Measurements from ENCODE around the gene SELENOV. TPM values are rescaled to one million over a fixed set of nuclear protein-coding genes. Genes with fewer than 3 reads are reported as not detected.
A peak's percentile ranks its signal among the peaks of the same experiment; 100 is the strongest.
"Not testable (repeated sequence)": the region's sequence is repeated elsewhere in the genome, so short reads cannot be mapped to it uniquely, and the experiment has no call there.

The SELENOV gene
- total and polyA plus RNA-seq, 8 donors: not detected

GRCh38 chr19:39473443-39473960 lies 41.4 kb upstream of the SELENOV start:
- H3K9me3 ChIP-seq: no peaks in the 10 kb centered on the region
- 84 to 88% methylated on average over 10 to 11 of the region's 11 CpGs for WGBS, 2 donors
- H3K4me3 ChIP-seq: no peak overlapping the region
- no peaks in the 10 kb centered on the region for H3K4me1 ChIP-seq
- no peak for ATAC-seq
- no peaks in the 10 kb centered on the region for H3K27me3 ChIP-seq
- H3K36me3 ChIP-seq: peaks cover 4 to 70% (median 60%) of the 10 kb centered on the region in 3 donors
- DNase-seq: peak in 1 of 6 donors; percentile 16
- intact Hi-C loops (cut with DNase I): no loop called here
- TF ChIP-seq, protein P1, sequence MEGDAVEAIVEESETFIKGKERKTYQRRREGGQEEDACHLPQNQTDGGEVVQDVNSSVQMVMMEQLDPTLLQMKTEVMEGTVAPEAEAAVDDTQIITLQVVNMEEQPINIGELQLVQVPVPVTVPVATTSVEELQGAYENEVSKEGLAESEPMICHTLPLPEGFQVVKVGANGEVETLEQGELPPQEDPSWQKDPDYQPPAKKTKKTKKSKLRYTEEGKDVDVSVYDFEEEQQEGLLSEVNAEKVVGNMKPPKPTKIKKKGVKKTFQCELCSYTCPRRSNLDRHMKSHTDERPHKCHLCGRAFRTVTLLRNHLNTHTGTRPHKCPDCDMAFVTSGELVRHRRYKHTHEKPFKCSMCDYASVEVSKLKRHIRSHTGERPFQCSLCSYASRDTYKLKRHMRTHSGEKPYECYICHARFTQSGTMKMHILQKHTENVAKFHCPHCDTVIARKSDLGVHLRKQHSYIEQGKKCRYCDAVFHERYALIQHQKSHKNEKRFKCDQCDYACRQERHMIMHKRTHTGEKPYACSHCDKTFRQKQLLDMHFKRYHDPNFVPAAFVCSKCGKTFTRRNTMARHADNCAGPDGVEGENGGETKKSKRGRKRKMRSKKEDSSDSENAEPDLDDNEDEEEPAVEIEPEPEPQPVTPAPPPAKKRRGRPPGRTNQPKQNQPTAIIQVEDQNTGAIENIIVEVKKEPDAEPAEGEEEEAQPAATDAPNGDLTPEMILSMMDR (IDR thresholded peaks at IDR 0.05): no peak
- FAIRE-seq: no peak
- H3K27ac ChIP-seq: no peak overlapping the region

- intact Hi-C loops (cut with DNase I): no loop called here
- no peaks in the 10 kb centered on the region for H3K9me3 ChIP-seq
- no peaks in the 10 kb centered on the region for H3K4me1 ChIP-seq
- no peak overlapping the region for H3K27ac ChIP-seq
- 53 to 55% methylated on average over 9 of the region's 9 CpGs for WGBS, 2 donors
- H3K4me3 ChIP-seq: no peak overlapping the region
- TF ChIP-seq, protein P1 (IDR thresholded peaks at IDR 0.05): peak; percentile 30 to 67 (median 50)
- peak; percentile 59 to 81 (median 73) for ATAC-seq
- peaks cover 4 to 63% (median 55%) of the 10 kb centered on the region in 3 donors for H3K36me3 ChIP-seq
- DNase-seq: peak; percentile 30 to 84 (median 64)
- no peak for FAIRE-seq
- no peaks in the 10 kb centered on the region for H3K27me3 ChIP-seq
These were observed 40.8 kb upstream of the SELENOV start for GRCh38 chr19:39474139-39474620.

DNA sequence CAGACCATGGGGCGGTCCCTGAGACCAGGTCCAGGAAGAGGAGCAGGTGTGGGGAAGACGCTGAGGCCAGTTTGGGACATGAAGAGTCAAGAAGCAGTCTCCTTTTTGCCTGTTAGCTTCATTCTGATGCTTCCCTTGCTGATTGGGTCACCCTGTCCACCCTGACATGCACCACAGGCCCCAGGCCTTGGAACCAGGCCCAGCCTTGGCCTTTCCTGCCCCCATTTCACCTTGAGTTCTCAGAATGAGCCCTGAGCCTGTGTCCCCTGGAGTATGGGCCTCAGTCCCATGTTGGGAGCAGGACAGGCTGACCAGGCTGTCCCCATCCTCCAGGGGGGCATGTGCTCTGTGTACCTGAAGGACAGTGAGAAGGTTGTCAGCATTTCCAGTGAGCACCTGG lies 39.2 kb upstream of the SELENOV start:
- TF ChIP-seq, protein P1 (IDR thresholded peaks at IDR 0.05): no peak
- no peaks in the 10 kb centered on the region for H3K4me1 ChIP-seq
- H3K9me3 ChIP-seq: no peaks in the 10 kb centered on the region
- ATAC-seq (no peak), DNase-seq (no peak), FAIRE-seq (no peak)
- H3K27ac ChIP-seq: no peak overlapping the region
- peaks cover 4 to 47% (median 40%) of the 10 kb centered on the region in 3 donors for H3K36me3 ChIP-seq
- no peak overlapping the region for H3K4me3 ChIP-seq
- intact Hi-C loops (cut with DNase I): no loop called here
- WGBS, 2 donors: 95 to 100% methylated on average over 2 of the region's 2 CpGs
- H3K27me3 ChIP-seq: no peaks in the 10 kb centered on the region

DNA sequence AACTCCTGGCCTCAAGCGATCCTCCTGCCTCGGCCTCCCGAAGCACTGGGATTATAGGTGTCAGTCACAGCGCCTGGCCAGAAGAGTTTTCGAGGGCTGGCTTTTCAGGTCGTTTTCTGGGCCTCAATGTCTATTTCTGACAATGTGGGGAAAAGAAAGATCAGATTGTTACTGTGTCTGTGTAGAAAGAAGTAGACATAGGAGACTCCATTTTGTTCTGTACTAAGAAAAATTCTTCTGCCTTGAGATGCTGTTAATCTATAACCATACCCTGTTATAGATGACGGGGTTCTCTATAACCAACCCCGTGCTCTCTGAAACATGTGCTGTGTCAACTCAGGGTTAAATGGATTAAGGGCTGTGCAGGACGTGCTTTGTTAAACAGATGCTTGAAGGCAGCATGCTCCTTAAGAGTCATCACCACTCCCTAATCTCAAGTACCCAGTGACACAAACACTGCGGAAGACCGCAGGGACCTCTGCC lies 35.6 kb upstream of the SELENOV start:
- 71 to 75% methylated on average over 11 of the region's 11 CpGs for WGBS, 2 donors
- H3K36me3 ChIP-seq: peaks cover 0 to 14% (median 6%) of the 10 kb centered on the region in 3 donors
- DNase-seq; H3K27ac ChIP-seq; H3K4me1 ChIP-seq; H3K9me3 ChIP-seq; H3K27me3 ChIP-seq; intact Hi-C loops (cut with DNase I); ATAC-seq; H3K4me3 ChIP-seq; FAIRE-seq: not testable (repeated sequence)

- ATAC-seq (no peak), DNase-seq (no peak), FAIRE-seq (no peak)
- WGBS, 2 donors: 47% methylated on average over 10 of the region's 10 CpGs
- Histone ChIP-seq H3K4me1 (peaks cover 0 to 8% (median 8%) of the 10 kb centered on the region in 3 donors), H3K27ac (peak overlapping the region in 2 of 4 donors; percentile 31 to 73), H3K27me3 (no peaks in the 10 kb centered on the region), H3K36me3 (peaks cover 0 to 9% (median under 1%) of the 10 kb centered on the region in 3 donors), H3K4me3 (peak overlapping the region in 2 of 4 donors; percentile 82 to 99), H3K9me3 (no peaks in the 10 kb centered on the region)
- TF ChIP-seq, protein P1 (IDR thresholded peaks at IDR 0.05): no peak
- intact Hi-C loops (cut with DNase I): no loop called here
These were observed 35.0 kb upstream of the SELENOV start for GRCh38 chr19:39479916-39480315.
